Skeletal muscle cell (primary cell): ENCODE measurements around the gene JMJD1C.

Source experiments
- DNase-seq: peaks from one replicate; pipeline ENCODE4 v3.0.0-alpha.2; 2010; ENCODE audit warnings: low read depth
- H3K4me3 ChIP-seq: 2 replicates; pipeline ENCODE4 v1.5.1; 2011; ENCODE audit warnings: low read depth, mild to moderate bottlenecking, control low read depth, low read length, moderate library complexity

Gene JMJD1C

DNA sequence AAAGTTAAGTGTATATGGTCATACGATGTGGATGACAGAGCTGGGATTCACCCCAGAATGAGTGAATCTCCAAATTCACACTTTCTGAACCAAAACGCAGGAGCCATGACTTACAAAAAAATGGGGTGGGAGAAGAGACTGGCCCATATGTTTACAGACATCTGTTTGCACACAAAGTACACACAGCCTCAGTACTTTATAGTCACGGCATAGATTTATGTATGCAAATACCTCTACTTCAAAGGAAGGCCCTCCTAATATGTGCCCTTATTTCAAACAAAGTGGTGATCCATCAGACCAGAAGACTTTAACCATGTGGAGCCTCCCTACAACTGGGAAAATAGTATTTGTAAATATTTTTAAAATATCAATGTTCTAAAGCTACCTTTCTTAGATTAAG, 22.2 kb upstream of the JMJD1C start:
- no peak for DNase-seq
- H3K4me3 ChIP-seq = no peak overlapping the region

DNA sequence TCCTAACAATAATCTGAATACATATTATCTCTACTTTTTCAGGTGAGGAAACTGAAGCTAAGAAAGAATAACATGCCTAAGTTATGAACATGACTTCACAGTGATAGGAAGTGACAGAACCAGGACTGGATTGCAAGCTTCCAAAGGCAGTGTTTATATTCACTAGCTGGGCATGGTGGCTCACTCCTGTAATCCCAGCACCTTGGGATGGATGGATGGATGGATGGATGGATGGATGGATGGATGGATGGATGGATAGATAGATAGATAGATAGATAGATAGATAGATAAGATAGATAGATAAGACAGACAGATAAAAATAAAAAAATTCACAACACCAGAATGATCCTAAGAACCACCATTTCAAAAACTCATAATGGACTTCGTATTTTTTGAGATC, 18.2 kb upstream of the JMJD1C start:
- DNase-seq = no peak
- H3K4me3 ChIP-seq = no peak overlapping the region

DNA sequence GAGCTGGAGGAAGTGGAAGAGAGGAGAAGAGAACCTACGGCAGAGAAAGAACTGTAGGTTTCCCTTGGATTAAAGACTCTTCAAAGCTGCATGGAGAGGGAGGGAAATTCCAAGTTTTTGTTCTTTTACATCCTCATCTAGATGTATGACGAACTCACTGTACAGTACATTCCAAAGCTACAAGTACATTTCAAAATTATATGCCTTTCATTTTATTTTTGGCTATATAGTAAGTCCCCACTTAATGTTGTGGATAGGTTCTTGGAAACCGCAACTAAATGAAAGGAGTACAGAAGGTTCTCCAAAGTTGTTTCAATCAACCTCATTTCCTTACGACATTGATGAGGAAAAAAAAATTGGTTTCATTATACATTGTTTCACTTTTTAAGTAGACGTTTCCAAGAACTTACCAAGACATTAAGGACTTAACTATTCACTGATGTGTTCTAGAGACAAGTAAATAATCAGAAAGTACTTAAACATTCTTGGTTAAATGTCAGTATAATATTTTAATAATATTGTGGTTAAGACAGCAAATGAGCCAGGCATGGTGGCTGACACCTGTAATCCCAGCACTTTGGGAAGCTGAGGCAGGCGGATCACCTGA, 16.1 kb upstream of the JMJD1C start:
- no peak overlapping the region for H3K4me3 ChIP-seq
- no peak for DNase-seq

DNA sequence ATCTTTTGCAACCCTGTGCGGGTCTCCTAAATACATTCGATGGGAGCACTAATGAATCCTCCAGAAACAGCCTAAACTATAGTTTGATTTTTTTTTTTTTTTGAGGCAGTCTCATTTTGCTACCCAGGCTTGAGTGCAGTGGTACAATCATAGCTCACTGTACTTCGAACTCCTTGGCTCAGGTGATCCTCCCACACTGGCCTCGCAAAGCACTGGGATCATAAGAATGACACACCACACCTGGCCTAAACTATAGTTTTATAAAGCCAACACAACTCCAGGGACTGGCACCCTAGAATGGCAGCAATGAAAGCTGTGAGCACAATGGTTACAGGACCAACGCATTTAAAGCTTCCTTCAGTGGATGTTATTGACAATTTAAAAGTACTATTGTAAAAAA, 14.5 kb upstream of the JMJD1C start:
- H3K4me3 ChIP-seq = no peak overlapping the region
- no peak for DNase-seq

DNA sequence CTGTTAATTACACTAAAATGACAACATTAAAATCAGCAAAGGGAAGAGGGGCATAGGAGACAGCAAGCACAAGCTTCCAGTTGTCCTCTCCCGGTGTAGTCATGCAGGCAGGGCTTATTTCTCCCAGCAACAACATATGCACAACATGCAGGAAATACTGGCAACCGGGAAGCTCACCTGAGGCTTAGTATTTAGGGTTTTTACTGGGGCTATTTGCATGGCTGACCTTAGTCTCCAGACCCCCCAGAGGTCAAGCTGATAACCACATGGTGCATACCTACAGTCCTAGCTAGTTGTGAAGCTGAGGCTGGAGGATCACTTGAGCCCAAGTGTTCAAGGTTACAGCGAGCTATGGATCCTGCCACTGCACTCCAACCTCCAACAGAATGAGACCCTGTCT, 12.8 kb upstream of the JMJD1C start:
- no peak for DNase-seq
- H3K4me3 ChIP-seq = no peak overlapping the region

DNA sequence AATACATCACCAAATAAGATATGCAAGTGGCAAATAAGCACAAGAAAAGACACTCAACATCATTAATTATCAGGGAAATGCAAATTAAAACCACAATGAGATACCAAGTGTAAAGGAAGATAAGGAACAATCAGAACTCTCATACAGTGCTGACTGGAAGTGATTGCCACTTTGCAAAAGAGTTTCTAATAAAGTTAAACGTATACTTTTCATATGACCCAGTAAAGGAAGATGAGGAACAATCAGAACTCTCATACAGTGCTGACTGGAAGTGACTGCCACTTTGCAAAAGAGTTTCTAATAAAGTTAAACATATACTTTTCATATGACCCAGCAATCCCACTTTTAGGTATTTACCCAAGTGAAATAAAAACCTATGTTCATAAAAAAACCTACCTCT, 12.2 kb upstream of the JMJD1C start:
- no peak for DNase-seq
- H3K4me3 ChIP-seq = no peak overlapping the region

DNA sequence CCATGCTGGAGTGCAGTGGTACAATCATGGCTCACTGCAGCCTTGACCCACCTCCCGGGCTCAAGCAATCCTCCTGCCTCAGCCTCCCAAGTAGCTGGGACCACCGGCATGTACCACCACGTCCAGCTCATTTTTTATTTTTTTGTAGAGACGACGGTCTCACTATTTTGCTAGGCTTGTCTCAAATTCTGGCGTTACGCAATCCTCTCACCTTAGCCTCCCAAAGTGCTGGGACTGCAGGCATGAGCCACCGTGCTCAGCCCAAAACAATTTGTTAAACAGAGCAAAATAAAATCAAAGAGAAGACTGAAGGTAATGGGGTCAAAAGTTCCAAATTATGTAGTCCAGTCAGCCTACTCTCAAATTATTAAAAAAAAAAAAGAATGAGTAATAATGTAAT, 8.7 kb upstream of the JMJD1C start:
- DNase-seq = no peak

DNA sequence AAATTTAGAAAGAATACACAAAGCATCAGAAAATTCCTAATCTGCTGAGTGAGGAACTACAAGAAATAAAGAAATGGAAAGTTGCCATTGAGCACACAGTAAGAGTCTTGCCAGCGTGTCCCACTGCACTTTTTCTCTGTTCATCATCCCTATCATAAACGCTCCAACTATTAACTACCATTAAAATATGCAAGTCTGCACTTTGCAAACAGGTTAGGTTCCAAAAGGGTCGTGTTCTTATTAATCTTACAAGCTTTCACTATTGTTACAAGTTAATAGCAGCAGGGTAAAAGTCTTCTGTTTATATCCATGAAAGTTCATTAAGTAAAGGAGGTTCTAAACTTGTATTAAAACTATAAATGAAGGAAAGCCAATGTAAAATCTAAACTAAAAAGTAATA, 5.2 kb upstream of the JMJD1C start:
- no peak overlapping the region for H3K4me3 ChIP-seq
- no peak for DNase-seq

More for the DNA sequence above, 8.7 kb upstream of the JMJD1C start:
- no peak overlapping the region for H3K4me3 ChIP-seq

DNA sequence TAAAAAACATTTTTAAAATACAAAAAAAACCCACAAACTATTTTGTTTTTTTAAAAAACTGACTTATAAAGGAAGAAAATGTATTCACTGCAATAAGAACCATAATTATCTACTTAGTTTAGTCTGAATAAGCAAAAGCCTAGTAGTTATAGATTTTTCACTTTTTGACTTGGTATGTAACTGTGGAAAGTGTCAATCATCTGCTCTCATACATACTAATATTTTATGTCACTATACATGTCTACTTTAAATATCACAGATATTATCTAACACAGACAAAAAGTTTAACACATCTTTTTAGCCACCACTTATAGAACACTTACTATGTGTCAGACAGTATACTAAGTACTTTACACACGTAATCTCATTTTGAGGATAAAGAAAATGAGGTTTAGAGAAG, 3.2 kb upstream of the JMJD1C start:
- no peak overlapping the region for H3K4me3 ChIP-seq
- DNase-seq = no peak

DNA sequence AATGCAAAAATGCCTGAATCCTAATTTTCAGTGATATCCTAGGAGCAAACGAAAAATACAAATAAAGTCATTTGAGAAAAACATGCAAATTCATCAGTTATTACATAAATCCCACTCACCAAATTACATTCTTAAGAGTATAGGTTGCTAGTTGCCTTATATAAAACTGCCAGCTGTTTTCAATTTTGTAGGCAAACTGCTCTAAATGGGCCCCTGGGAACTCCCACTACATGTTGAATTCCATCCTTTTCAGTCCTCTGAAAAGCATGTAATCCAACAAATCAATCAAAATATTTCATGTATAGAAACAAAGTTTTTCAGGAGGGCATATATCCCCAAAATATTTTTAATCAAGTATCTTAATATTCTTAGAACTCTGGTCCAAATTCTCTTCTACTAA, 2.1 kb upstream of the JMJD1C start:
- DNase-seq = peak; percentile 45

DNA sequence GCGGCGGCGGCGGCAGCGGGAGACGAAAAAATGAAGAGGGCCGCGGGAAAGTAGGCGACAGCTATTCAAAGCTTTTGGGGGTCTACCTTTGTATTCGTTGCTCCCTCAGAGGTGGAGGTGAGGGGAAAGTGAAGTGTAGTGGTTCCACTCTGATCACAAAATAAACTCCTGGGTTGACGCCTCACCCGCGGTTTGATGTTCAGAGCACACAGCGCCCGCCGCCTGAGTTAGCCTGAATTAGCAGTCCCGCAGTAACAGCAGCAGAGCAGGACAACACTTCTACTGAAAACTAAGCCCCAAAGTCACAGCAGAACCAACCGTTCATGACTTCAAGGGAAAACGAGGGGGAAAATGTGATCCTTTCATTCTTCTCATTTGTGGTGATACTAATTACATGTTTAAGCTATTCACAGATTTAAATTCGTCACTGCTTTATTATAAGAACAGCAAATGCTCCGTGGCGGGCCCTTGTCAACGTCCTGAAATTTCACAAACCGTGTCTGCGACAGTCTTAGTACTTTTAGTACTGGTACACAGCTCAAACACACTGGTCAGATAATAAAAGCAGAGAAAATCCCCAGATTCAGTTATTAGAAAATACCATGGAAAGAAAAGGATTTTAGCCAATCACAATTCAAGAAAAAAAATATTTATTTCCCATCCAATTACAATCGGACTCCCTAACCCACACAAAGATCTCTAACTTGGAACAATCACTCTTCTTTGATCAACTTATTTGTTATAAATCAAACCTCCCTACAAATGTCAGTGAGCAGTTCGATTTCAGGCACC, 563 bp upstream of the JMJD1C start:
- peak overlapping the region; percentile 76 for H3K4me3 ChIP-seq
- DNase-seq = no peak

More for the DNA sequence above, 2.1 kb upstream of the JMJD1C start:
- H3K4me3 ChIP-seq = no peak overlapping the region

DNA sequence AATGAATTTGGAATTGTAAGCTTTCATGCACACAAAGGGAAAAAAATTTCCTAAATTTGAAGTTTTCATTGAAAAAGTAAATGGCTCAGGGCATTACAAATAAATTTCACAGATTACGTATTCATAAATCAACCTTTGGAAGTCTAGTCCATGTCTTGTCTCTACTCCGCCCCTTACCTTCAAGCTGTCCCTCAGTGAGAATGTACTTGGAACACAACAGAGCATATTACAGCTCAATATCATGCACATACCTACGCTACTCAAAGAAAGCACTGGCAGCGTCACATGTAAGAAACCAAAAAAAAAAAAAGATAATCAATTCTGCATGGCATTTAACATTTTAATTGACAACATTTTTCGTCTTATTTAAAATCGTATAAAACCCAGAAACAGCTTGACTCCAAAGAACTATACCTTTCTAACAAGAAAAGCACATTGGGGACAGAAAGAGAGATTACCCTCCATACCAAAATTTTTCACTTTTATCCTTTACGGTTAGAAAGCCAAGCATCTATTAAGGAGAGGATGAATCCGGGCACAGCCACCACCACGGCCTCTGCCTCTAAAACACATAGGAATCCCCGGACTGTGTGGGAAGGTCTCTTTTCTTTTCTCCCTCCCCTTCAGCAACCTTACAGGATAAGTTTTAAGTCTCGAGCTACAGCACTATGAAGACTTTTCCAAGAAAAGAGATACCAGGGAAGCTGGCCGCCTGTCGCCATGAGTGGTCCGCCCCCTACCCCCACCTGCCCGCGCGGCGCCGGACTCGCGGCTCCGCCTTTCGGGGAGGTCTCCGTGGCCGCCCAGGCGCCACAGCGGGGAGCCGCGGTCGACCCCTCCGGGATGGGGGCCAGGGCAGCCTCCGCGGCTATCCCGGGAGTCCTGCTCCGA, 1.1 kb downstream of the JMJD1C start:
- H3K4me3 ChIP-seq = peak overlapping the region; percentile 76
- DNase-seq = no peak

DNA sequence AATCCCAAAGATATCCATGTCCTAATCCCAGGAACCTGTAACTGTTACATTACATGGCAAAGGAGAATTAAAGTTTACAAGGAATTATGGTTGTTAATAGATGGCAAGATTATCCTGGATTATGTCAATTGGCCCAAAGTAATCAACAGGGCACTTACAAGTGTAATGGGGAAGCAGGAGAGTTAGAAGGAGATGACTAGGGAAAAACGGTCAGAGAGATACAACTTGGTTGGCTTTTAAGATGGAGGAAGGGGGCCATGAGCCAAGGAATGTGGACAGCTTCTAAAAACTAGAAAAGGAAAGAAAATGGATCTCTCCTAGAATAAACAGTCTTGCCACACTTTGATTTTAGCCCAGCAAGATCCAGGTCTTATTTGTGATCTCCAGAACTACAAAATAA, 3.3 kb downstream of the JMJD1C start:
- DNase-seq = no peak
- no peak overlapping the region for H3K4me3 ChIP-seq

DNA sequence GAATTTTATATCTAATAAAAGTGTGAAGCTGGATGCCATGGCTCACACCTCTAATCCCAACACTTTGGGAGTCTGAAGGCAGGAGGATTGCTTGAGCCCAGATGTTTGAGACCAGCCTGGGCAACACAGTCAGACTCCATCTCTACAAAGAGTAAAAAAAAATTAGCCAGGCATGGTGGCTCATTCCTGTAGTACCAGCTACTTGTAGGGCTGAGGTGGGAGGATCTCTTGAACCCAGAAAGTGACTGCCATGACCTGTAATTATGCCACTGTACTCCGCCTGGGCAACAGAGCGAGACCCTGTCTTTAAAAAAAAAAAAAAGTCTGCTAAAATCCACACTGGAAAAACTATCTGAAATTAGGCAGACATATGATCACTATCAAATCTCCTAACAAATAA, 7.6 kb downstream of the JMJD1C start:
- no peak overlapping the region for H3K4me3 ChIP-seq

DNA sequence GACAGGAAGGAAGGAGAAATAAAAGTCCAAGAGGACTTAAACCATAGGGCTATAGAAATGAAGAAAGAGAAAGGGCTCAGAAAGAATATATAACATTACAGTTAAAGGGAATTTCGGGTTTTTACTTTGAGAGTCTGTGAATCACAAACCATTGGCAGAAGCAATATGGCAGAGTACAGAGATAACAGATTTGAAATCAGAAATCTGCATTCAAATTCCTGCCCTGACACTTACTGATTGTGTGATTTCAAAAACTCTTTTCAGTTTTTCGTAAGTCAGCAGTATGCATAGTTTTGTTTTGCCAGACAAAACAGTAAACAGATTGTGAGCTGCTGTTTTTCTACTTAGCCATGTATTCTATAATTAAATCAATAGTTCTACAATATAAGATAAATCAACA, 8.2 kb downstream of the JMJD1C start:
- DNase-seq = no peak
- no peak overlapping the region for H3K4me3 ChIP-seq

More for the DNA sequence above, 7.6 kb downstream of the JMJD1C start:
- DNase-seq = no peak

DNA sequence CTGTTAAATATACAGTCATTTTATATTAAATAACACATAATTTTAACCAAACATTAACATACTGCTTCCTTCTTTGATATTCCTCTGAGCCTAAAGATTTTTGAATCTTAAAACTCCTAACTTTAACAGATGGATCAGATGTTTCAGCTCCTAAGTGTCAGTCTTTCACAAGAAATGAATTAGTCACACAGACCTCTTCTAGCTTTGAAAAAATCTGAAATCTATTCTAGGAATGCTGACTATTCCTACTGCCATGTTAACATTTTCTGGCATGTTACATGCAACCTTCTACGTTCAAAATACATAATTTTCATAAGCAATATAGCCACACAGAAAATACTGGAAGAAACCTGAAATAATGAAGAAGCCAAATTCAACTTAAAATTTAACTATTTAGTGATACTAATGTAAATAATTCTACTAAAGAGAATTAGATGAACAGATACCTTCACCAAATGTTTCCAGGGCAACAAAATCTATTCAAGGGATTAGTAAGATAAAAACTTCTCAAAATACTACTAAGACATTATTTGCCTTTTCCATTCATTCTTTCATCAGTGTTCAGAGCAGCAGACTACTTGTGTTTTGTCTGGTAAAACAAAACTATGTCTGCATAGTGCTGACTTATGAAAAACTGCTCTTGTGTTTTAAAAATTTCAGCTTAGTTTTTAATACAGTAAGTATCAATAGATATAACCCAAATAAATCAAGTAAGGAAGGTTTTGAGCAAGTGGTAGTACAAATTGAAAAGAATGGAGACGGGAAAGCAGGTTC, 9.2 kb downstream of the JMJD1C start:
- H3K4me3 ChIP-seq = no peak overlapping the region
- DNase-seq = no peak

DNA sequence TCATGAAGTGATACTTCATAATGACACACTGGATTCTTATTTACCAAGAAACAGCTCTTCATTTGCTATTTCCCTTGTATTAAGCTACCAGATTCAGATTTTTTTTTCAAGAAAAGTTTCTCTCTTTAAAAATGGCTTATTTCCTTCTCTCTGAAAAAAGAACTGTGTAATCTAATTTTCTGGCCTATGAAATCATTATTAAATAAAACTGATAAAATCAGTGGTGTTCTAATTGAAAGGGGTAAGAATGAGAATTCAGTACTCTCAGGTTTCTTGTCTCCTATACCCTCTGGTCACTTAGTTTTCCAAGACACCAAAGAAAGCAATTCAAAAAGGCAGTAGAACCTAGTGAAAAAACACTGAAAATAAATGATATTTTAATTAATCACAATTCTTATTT, 10.3 kb downstream of the JMJD1C start:
- DNase-seq = no peak

DNA sequence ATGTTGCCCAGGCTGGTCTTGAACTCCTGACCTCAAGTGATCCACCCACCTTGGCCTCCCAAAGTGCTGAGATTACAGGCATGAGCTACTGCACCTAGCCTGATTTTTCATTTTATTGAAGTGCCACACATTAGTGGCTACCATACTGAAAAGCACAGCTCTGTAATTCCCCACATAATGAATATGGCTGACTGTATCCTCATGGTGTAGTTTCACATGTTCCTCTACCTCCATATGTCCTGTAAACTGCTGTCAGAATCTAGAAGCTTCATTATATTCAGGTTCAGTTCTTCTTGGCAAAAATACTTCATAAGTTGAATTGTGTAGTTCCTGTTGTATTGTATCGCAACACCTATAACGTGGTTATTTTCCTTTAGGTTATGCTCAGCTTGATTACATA, 11.1 kb downstream of the JMJD1C start:
- H3K4me3 ChIP-seq = no peak overlapping the region

More for the DNA sequence above, 10.3 kb downstream of the JMJD1C start:
- no peak overlapping the region for H3K4me3 ChIP-seq

DNA sequence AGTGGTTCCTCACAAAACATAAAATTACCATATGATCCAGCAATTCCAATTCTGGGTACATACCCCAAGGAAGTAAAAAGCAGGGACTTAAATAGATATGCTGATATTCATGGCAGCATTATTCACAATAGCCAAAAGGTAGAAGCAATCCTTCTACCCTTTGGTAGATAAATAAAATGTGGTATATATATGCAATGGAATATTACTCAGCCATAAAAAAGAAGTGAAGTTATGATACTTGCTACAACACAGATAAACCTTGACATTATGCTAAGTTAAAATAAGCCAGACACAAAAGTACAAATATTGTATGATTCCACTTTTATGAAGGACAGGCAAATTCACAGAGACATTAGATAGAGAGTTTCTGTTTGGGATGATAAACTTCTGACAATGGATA, 13.3 kb downstream of the JMJD1C start:
- DNase-seq = no peak

More for the DNA sequence above, 11.1 kb downstream of the JMJD1C start:
- DNase-seq = no peak

More for the DNA sequence above, 13.3 kb downstream of the JMJD1C start:
- H3K4me3 ChIP-seq = no peak overlapping the region
